HEK293 (cell line): ENCODE measurements around the gene GNL3.

Source experiments
- CTCF ChIA-PET: fragments of 350-600 bp; formaldehyde crosslinking; extraction: SDS; loops from one replicate; lab custom pipeline; 2021; ENCODE audit warnings: antibody characterized with exemption; lab: Yijun Ruan, JAX
- POLR2A ChIA-PET: fragments of 300-600 bp; formaldehyde crosslinking; extraction: SDS; loops from one replicate; lab custom pipeline; 2020; ENCODE audit warnings: antibody characterized with exemption, inconsistent platforms; lab: Yijun Ruan, JAX
- H3K27ac ChIP-seq: fragments of 200-500 bp; sonication (Bioruptor generic); 2 replicates; pipeline ENCODE4 v1.5.1; 2014; ENCODE audit warnings: low read depth, low read length, control low read depth, inconsistent platforms; ENCODE audit errors: extremely low read depth
- H3K36me3 ChIP-seq, 2 experiments: fragments of 200-500 bp in 1 of 2; sonication (Bioruptor generic) in 1 of 2; 1 replicate in 1 of 2; 2 replicates in 1 of 2; pipeline ENCODE4 v1.5.1; 2014 to 2017; ENCODE audit warnings: inconsistent platforms in 2 of 2, low read length in 2 of 2; ENCODE audit not compliant: control insufficient read depth in 2 of 2, insufficient read depth in 1 of 2
- H3K4me1 ChIP-seq: fragments of 200-500 bp; sonication (Bioruptor generic); 2 replicates; pipeline ENCODE4 v1.5.1; 2014; ENCODE audit warnings: mild to moderate bottlenecking, low read length, inconsistent platforms; ENCODE audit not compliant: control insufficient read depth, insufficient read depth
- H3K4me3 ChIP-seq: 2 replicates; pipeline ENCODE4 v1.5.1; 2011; ENCODE audit warnings: low read depth, mild to moderate bottlenecking, control low read depth, low read length, moderate library complexity
- H3K9me3 ChIP-seq: fragments of 200-500 bp; sonication (Bioruptor generic); 2 replicates; pipeline ENCODE4 v1.5.1; 2014; ENCODE audit warnings: low read depth, low read length, inconsistent platforms; ENCODE audit not compliant: control insufficient read depth, insufficient read depth
- FEZF1 ChIP-seq: fragments of 450-650 bp; formaldehyde crosslinking; IDR thresholded peaks from 2 replicates; pipeline ENCODE4 v1.5.1; 2016; ENCODE audit warnings: missing biosample characterization, missing genetic modification characterization
- KLF7 ChIP-seq: fragments of 450-650 bp; formaldehyde crosslinking; IDR thresholded peaks from 2 replicates; pipeline ENCODE4 v1.5.1; 2016; ENCODE audit warnings: missing biosample characterization, missing genetic modification characterization, borderline replicate concordance
- KLF8 ChIP-seq: fragments of 450-650 bp; formaldehyde crosslinking; IDR thresholded peaks from 2 replicates; pipeline ENCODE4 v1.5.1; 2016; ENCODE audit warnings: missing biosample characterization, missing genetic modification characterization
- MZF1 ChIP-seq: fragments of 450-650 bp; formaldehyde crosslinking; IDR thresholded peaks from 2 replicates; pipeline ENCODE4 v1.5.1; 2017; ENCODE audit warnings: missing biosample characterization, missing genetic modification characterization, borderline replicate concordance
- OVOL3 ChIP-seq: fragments of 450-650 bp; formaldehyde crosslinking; IDR thresholded peaks from 2 replicates; pipeline ENCODE4 v1.5.1; 2016; ENCODE audit warnings: missing biosample characterization, missing genetic modification characterization
- PRDM6 ChIP-seq: fragments of 450-650 bp; formaldehyde crosslinking; IDR thresholded peaks from 2 replicates; pipeline ENCODE4 v1.5.1; 2017; ENCODE audit warnings: missing biosample characterization, missing genetic modification characterization
- SP7 ChIP-seq: fragments of 450-650 bp; formaldehyde crosslinking; IDR thresholded peaks from 2 replicates; pipeline ENCODE4 v1.5.1; 2016; ENCODE audit warnings: missing biosample characterization, missing genetic modification characterization
- TSHZ1 ChIP-seq: fragments of 450-650 bp; formaldehyde crosslinking; IDR thresholded peaks from 2 replicates; pipeline ENCODE4 v1.5.1; 2016; ENCODE audit warnings: missing biosample characterization, missing genetic modification characterization, borderline replicate concordance
- WT1 ChIP-seq: fragments of 450-650 bp; formaldehyde crosslinking; IDR thresholded peaks from 2 replicates; pipeline ENCODE4 v1.5.1; 2016; ENCODE audit warnings: missing biosample characterization, missing genetic modification characterization
- ZBTB26 ChIP-seq: fragments of 450-650 bp; formaldehyde crosslinking; optimal IDR thresholded peaks from 2 replicates; pipeline ENCODE3; 2016; ENCODE audit warnings: missing biosample characterization, mild to moderate bottlenecking, missing genetic modification characterization
- ZBTB44 ChIP-seq: fragments of 450-650 bp; IDR thresholded peaks from 2 replicates; pipeline ENCODE4 v1.5.1; 2018; ENCODE audit warnings: missing biosample characterization, mild to moderate bottlenecking, missing genetic modification characterization
- ZFP69B ChIP-seq: fragments of 450-650 bp; formaldehyde crosslinking; IDR thresholded peaks from 2 replicates; pipeline ENCODE4 v1.5.1; 2016; ENCODE audit warnings: missing biosample characterization, missing genetic modification characterization
- ZNF132 ChIP-seq: fragments of 450-650 bp; formaldehyde crosslinking; IDR thresholded peaks from 2 replicates; pipeline ENCODE4 v1.5.1; 2017; ENCODE audit warnings: missing biosample characterization, missing genetic modification characterization, borderline replicate concordance
- ZNF19 ChIP-seq: fragments of 450-650 bp; formaldehyde crosslinking; IDR thresholded peaks from 2 replicates; pipeline ENCODE4; 2016; ENCODE audit warnings: missing biosample characterization, missing genetic modification characterization, low read depth
- ZNF2 ChIP-seq: fragments of 450-650 bp; formaldehyde crosslinking; IDR thresholded peaks from 2 replicates; pipeline ENCODE4 v1.5.1; 2016; ENCODE audit warnings: missing biosample characterization, missing genetic modification characterization
- ZNF23 ChIP-seq: fragments of 450-650 bp; formaldehyde crosslinking; IDR thresholded peaks from 2 replicates; pipeline ENCODE4 v1.5.1; 2016; ENCODE audit warnings: missing biosample characterization, missing genetic modification characterization, borderline replicate concordance
- ZNF248 ChIP-seq: fragments of 450-650 bp; formaldehyde crosslinking; IDR thresholded peaks from 2 replicates; pipeline ENCODE4 v1.5.1; 2017; ENCODE audit warnings: missing biosample characterization, missing genetic modification characterization
- ZNF280C ChIP-seq: fragments of 450-650 bp; formaldehyde crosslinking; IDR thresholded peaks from 2 replicates; pipeline ENCODE4 v1.5.1; 2016; ENCODE audit warnings: missing biosample characterization, missing genetic modification characterization
- ZNF366 ChIP-seq: fragments of 450-650 bp; formaldehyde crosslinking; conservative IDR thresholded peaks from 2 replicates; pipeline ENCODE4 v1.5.1; 2016; ENCODE audit warnings: missing biosample characterization, missing genetic modification characterization
- ZNF585B ChIP-seq: fragments of 450-650 bp; formaldehyde crosslinking; IDR thresholded peaks from 2 replicates; pipeline ENCODE4 v1.5.1; 2016; ENCODE audit warnings: missing biosample characterization, missing genetic modification characterization
- ZNF629 ChIP-seq: fragments of 450-650 bp; formaldehyde crosslinking; IDR thresholded peaks from 2 replicates; pipeline ENCODE4 v1.5.1; 2017; ENCODE audit warnings: missing biosample characterization, missing genetic modification characterization
- ZNF639 ChIP-seq: fragments of 450-650 bp; formaldehyde crosslinking; IDR thresholded peaks from 2 replicates; pipeline ENCODE4 v1.5.1; 2016; ENCODE audit warnings: missing biosample characterization, missing genetic modification characterization
- ZNF658 ChIP-seq: fragments of 450-650 bp; formaldehyde crosslinking; IDR thresholded peaks from 2 replicates; pipeline ENCODE4; 2016; ENCODE audit warnings: missing biosample characterization, missing genetic modification characterization
- ZNF660 ChIP-seq: fragments of 450-650 bp; IDR thresholded peaks from 2 replicates; pipeline ENCODE4 v1.5.1; 2018; ENCODE audit warnings: missing biosample characterization, mild to moderate bottlenecking, missing genetic modification characterization
- ZXDB ChIP-seq: fragments of 450-650 bp; formaldehyde crosslinking; IDR thresholded peaks from 2 replicates; pipeline ENCODE4 v1.5.1; 2016; ENCODE audit warnings: missing biosample characterization, missing genetic modification characterization

GNL3 gene

GRCh38 chr3:52636673-52637072 lies 49.2 kb upstream of the GNL3 start:
- H3K4me3 ChIP-seq, result no peak overlapping the region
- H3K4me1 ChIP-seq, result peaks cover 6% of the 10 kb centered on the region
- POLR2A ChIA-PET, result interaction anchor here (0.6 to 1.1 kb wide), 3 partner anchors 20 to 95 kb away, joined by 3 read pairs; no protein-coding TSS in a partner anchor
- no peaks in the 10 kb centered on the region for H3K9me3 ChIP-seq
- peaks cover 45 to 62% of the 10 kb centered on the region in 2 experiments for H3K36me3 ChIP-seq
- CTCF ChIA-PET, result no interaction called here
- H3K27ac ChIP-seq, result peak overlapping the region; percentile 53; the same call in 1 of the 2 replicates
- TF ChIP-seq ZNF280C (tag by site-specific recombination), result no peak
- peak; percentile 32; the same call in 1 of the 2 replicates for TF ChIP-seq WT1
- no peak for TF ChIP-seq ZBTB26 (tag by site-specific recombination)
- TF ChIP-seq MZF1 (tag by site-specific recombination), result peak; percentile 72; the same call in 1 of the 2 replicates
- peak; percentile 49; the same call in 1 of the 2 replicates for TF ChIP-seq OVOL3 (tag by site-specific recombination)
- TF ChIP-seq ZNF23 (tag by site-specific recombination), result no peak
- TF ChIP-seq ZFP69B (tag by site-specific recombination), result peak; percentile 63; the same call in 1 of the 2 replicates
- peak; percentile 55 for TF ChIP-seq ZBTB44
- TF ChIP-seq ZNF660 (tag by site-specific recombination), result no peak
- peak; percentile 98 for TF ChIP-seq SP7
- no peak for TF ChIP-seq ZNF248 (tag by site-specific recombination)
- no peak for TF ChIP-seq ZNF658 (tag by site-specific recombination)
- peak; percentile 97 for TF ChIP-seq PRDM6 (tag by site-specific recombination)
- TF ChIP-seq ZXDB (tag by site-specific recombination), result peak; percentile 33; the same call in 1 of the 2 replicates
- no peak for TF ChIP-seq ZNF19 (tag by site-specific recombination)
- TF ChIP-seq KLF7 (tag by site-specific recombination), result no peak
- TF ChIP-seq ZNF629 (tag by site-specific recombination), result peak; percentile 64; the same call in 1 of the 2 replicates
- TF ChIP-seq ZNF366, result peak; percentile 52
- TF ChIP-seq ZNF639, result 0 out of 2 replicates have a peak, but pooled peaks have one; percentile 22
- TF ChIP-seq ZNF585B (tag by site-specific recombination), result no peak
- 0 out of 2 replicates have a peak, but pooled peaks have one; percentile 37 for TF ChIP-seq TSHZ1 (tag by site-specific recombination)
- TF ChIP-seq FEZF1 (tag by site-specific recombination), result peak; percentile 72
- no peak for TF ChIP-seq ZNF132
- no peak for TF ChIP-seq ZNF2 (tag by site-specific recombination)
- peak; percentile 73 for TF ChIP-seq KLF8 (tag by site-specific recombination)
